HS-27A (cell line): ENCODE data around the gene CLEC16A.

Experiments used
- DNase-seq: peaks from one replicate; pipeline ENCODE4 v3.0.0-alpha.2; 2012; ENCODE audit warnings: low read depth, missing footprints

CLEC16A gene

GRCh38 chr16:11061629-11062270, 117.4 kb downstream of the CLEC16A start:
- DNase-seq: no peak

GRCh38 chr16:11063448-11064201, 119.3 kb downstream of the CLEC16A start:
- no peak for DNase-seq

- DNase-seq: no peak
Measured at GRCh38 chr16:11064202-11064540, 119.8 kb downstream of the CLEC16A start.

GRCh38 chr16:11064851-11065250, 120.5 kb downstream of the CLEC16A start:
- DNase-seq: no peak

- no peak for DNase-seq
Measured at GRCh38 chr16:11066261-11066870, 122.0 kb downstream of the CLEC16A start.

- no peak for DNase-seq
Measured at GRCh38 chr16:11067266-11067665, 122.9 kb downstream of the CLEC16A start.

GRCh38 chr16:11067697-11068141, 123.4 kb downstream of the CLEC16A start:
- DNase-seq: no peak

- DNase-seq: no peak
Measured at GRCh38 chr16:11071829-11072228, 127.5 kb downstream of the CLEC16A start.

- DNase-seq: no peak
Measured at GRCh38 chr16:11072420-11073153, 128.2 kb downstream of the CLEC16A start.

- DNase-seq: no peak
Measured at GRCh38 chr16:11073407-11073999, 129.1 kb downstream of the CLEC16A start.

- DNase-seq: no peak
Measured at GRCh38 chr16:11074131-11074530, 129.8 kb downstream of the CLEC16A start.

- DNase-seq: no peak
Measured at GRCh38 chr16:11075163-11075562, 130.8 kb downstream of the CLEC16A start.

GRCh38 chr16:11076259-11077018, 132.1 kb downstream of the CLEC16A start:
- DNase-seq: no peak

- DNase-seq: no peak
Measured at GRCh38 chr16:11078812-11079459, 134.6 kb downstream of the CLEC16A start.

GRCh38 chr16:11079652-11080187, 135.4 kb downstream of the CLEC16A start:
- DNase-seq: no peak

- DNase-seq: no peak
Measured at GRCh38 chr16:11080327-11080967, 136.1 kb downstream of the CLEC16A start.

- DNase-seq: no peak
Measured at GRCh38 chr16:11080999-11081630, 136.8 kb downstream of the CLEC16A start.

GRCh38 chr16:11082108-11082859, 137.9 kb downstream of the CLEC16A start:
- DNase-seq: no peak

- DNase-seq: no peak
Measured at GRCh38 chr16:11082860-11083388, 138.6 kb downstream of the CLEC16A start.
